SK-N-DZ (cell line): ENCODE results near the gene TTC4.
"Not testable (repeated sequence)": the region's sequence is repeated elsewhere in the genome, so short reads cannot be mapped to it uniquely, and the experiment has no call there.

Source experiments
- DNase-seq: peaks from one replicate; pipeline ENCODE4 v3.0.0-alpha.2; 2015; ENCODE audit warnings: low spot score

Gene TTC4

DNA sequence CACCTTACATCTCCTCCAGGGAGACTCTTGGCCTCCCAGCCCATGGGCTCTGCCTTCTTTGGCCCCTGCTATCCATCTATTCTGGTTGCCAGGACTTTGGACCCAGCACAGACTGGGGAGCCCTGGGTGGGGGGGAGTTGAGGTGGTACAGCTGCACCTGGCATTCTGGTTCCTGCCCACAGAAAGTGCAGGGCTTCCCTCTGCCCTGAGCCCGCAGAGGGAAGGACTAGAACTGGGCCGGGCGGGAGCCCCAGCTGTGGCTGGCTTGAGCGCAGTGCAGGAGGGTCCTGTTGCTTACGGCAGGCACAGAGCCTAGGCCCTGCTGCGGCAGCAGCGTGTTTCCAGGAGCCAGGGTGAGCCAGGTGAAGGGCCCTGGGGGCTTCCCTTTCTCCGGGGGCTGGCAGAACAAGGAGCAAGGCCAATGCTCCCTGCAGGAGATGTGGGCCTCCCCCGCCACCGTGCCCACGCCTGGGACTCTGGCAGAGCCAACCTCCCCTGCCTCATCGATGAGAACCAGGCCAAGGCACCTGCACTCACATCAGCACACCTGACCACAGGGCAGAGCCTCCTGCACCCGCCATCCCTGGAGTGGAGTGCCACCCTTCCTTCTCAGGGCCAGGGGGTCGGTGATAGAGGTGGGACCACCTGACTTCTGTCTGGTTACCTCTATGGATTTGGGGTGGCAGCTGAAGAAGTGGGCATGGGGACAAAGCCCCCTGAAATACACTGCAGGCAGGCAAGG lies 32.6 kb downstream of the TTC4 start:
- DNase-seq = no peak

DNA sequence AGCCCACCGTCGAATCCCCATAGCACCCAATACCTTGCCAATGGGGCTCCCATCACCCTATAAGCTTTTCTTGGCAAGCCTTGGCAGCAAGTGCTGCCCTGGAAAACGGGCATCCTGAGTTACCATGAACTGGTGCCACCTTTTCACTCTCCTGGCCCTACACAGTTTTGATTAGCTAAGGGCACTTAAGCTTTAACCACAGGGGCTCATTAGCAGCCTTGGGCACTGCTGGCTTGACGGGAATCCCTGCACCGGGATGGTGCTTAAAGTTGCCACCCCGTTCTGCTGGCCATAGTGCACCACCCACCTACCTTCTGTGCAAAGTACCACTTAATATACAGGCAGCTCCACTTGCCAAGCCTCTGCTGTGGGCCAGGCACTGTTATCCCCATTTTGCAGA lies 34.9 kb downstream of the TTC4 start:
- DNase-seq = no peak

DNA sequence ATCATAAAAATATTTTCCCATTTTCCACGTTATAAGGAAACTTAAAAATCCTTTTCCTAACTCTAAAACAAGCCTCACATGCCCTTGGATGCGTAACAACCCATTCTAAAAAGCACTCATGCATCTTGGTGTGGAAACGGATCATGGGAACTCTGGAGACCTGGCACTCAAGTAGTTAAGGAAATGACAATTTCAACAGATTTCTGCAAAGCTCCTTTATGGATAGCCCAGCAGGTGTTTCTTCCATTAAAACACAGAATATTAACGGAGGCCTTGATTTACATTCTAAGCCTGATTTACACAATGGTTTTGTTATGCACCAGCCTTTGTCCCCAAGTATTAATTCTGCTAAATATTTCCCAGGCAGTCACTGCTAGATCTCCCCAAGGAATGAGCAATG lies 35.8 kb downstream of the TTC4 start:
- DNase-seq = no peak

DNA sequence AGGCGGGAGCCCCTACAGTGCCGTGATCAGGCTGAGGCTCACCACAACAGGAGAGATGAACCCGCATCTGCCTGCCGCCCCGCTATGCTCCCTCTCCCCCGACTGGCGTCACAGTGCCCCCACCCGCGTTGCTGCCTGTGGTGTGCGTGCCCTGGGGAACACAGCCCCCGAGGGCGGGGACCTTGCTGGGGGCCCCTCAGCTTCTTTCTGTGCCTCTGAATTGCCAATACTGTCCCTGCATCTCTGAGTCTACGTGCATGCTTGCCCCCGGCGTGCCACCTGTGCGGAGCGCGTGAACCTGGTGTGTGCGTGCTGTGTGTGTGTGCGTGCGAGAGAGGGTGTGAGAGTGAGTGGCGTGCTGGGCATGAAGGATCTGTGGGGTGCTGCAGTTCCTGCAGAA lies 38.4 kb downstream of the TTC4 start:
- DNase-seq = no peak

DNA sequence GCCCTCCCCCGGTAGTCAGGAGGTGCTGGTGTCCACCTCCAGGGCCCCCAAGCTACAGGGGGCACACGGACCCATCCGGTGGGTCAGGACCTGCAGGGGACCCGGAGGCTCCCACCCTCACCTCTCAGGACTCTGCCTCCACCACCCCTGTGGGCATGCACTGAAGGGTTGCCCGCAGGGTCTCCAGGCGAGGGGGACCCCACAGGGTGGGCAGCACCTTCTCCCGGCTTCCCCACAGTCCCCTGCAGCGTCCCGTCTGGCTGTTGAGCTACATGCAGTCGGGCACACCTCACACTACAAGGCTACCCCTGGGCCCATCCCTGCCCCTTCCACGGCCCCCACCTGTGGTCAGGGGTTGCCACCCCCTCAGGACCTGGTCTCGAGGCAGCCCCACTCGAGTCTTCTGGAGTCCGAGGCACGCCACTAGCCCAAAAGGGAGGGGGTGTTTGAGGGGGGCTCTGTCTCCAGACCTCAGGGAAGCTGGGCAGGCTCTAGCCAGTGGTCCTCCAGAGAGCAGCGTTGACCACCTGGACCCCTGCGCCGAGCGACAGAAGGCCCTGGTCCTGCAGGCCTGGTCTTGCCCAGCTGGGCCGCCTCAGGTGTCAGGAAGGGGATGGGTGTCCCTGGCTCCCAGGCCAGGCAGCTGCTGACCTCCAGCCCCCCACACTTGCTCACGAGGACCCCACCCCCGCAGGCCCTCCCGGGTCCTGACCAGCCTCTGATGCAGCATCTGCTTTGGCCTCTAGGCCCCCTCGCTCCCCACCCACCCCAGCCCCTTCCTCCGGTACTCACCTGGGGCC lies 39.0 kb downstream of the TTC4 start:
- no peak for DNase-seq

DNA sequence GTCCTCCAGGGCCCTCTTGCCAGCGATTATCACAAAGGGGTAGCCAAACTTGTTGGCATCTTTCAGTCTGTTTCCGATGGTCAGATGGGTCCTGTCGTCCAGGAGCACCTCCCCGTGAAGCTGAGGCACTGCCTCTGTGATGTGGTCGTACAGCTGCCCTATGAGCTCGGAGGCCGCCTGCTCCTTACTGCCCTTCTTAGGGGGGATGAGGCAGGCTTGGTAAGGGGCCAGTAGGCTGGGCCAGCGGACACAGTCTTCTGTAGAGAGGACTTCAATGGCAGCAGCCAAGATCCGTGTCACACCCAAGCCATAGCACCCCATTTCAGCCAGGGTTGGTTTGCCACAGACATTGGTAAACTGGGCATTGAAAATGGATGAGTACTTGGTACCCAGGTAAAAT lies 42.2 kb downstream of the TTC4 start:
- DNase-seq = no peak

DNA sequence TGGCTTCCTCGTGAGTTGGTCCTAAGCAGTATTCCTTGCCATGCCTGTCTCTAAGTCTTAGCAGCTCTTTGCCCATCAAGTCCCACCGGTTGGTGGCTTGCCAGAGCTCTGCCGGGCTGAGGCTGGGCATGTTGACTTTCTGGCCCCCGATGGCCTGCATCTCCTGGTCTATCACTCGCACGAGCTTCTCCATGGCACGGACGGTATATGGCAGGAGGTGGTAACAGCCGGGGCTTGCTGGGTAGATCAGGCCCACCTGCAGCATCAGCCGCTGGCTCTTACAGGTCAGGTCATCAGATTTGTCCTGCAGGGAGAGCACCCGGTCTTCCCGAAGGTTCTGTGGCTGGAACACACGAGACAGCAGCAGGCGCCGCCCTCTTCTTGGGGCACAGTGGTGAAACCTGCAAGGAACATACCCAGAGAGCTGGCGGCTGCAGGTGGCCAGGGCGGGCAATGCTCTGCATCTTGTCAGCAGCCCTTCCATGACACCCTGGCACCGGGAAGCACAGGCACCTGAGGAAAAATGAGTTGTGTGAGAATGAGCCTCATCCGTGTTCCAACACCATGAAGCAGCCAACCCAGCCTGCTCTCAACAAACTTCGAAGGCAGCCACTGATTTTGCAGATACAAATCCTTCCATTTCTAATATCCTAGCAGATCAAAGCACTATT lies 43.2 kb downstream of the TTC4 start:
- DNase-seq = no peak

DNA sequence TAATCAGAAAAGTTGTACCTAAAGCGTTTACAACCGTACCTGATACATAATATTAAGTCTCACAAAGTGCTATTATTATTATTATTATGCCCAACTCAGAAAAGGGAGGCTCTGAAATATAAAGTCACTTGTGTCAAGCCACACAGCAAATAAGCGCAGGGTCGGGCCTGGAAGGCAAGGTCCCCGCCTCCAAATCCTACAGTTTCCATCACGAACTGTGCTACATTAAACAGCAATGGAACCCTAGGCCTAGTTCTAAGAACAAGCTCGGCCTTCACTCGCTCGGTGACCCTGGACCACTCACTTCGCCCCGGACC lies 48.1 kb downstream of the TTC4 start:
- DNase-seq = no peak

DNA sequence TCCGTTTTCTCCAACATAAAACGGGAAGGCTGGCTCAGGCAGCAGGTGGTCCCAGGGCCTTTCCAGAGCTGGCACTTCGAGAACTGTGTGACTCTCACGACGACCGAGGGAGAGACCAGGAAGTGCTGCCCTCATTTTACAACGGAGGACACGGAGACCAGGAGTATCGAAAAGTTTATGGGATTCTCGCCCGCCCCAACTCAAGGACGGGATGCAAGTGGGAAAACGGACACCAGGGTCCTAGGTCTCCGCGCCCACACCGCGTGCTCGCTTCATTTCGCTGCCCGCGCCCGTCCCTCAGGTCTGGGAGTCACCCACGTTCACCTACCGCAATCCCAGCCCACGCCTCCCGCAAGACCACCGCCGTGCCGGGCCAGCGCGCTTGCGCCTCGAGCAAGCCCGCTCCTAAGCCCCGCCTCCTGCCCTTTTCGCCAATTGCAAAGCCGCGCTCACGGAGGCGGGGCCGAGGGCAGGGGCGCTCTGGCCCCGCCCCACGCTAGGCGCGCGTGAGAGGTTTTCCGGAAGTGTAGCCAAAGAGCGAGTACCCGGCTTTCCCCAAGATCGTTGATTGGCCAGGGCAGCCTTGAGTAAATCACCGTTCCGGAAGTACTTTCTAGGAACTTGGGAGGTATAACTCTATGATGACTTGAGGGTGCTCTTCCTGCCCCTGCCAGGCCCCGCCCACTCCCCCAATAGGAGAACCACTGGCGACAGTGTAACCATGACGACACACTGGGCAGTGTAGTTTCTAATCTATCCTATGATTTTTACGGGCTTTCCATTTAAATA lies 48.7 kb downstream of the TTC4 start, which contains the start of gene PARS2:
TSS of gene PARS2 (minus strand) at position 391 of the 789 bp plus-strand sequence. CDS start 5,362 bp downstream, outside the sequence.
- DNase-seq = peak; percentile 99

DNA sequence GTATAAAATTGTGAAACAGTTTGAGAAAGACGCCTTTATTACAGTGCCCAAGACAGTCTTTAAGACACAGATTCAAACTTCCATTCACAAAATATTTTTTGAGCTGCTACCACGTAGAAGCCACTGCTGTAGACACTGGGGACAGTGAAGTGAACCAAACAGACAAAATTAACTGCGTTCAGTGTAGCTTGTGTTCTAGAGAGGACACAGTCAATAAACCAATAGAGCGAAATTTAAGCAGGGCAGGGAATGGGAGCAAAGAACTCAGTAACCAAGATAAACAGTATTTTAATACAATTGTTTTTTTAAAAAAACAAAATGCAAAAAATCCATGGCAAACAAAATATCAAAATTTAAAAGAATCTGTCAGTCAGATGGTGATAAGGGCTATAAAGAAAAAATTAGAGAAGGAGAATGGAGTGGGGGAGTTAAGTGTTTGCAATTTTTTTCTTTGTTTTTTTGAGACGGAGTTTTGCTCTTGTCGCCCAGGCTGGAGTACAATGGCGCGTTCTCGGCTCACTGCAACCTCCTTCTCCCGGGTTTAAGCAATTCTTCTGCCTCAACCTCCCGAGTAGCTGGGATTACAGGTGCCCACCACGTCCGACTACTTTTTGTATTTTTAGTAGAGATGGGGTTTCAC lies 49.4 kb downstream of the TTC4 start:
- no peak for DNase-seq

DNA sequence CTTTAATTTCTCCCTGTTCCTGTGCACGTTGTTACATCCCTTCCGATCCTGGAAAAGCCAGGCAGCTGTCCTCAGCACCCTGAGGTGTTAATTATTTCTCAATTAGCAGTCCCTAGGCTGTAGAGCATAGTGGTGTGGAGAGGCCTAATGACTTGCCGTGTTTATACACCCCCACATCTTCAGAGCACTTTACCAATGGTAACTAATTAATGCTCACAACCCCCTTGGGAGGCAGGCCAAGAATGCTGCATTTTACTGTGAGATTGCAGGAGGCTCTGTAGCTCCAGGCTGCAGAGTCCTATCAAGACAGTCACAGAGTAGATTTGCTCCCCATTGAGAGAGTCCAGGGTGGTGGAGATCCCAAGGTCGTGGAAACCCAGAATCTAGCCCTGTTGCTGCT lies 51.1 kb downstream of the TTC4 start:
- no peak for DNase-seq

DNA sequence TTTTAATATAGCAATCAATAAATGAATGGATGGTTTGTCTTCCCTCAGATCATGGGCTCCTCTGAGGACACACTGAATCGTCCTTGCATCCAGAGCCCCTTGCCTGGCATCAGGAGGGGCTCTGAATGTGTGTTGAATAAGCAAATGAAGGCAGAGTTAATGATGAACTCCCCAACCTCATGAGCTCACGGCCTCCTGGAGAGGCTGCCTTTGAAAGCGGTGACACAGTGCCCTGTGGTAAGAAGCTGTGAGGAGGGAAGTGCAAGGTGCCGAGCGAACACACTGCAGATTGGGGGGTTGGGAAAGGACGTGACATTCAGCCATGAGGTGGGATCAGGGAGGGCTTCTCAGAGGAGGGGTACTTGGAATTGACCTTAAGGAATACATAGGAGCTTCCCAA lies 51.9 kb downstream of the TTC4 start:
- DNase-seq = no peak

DNA sequence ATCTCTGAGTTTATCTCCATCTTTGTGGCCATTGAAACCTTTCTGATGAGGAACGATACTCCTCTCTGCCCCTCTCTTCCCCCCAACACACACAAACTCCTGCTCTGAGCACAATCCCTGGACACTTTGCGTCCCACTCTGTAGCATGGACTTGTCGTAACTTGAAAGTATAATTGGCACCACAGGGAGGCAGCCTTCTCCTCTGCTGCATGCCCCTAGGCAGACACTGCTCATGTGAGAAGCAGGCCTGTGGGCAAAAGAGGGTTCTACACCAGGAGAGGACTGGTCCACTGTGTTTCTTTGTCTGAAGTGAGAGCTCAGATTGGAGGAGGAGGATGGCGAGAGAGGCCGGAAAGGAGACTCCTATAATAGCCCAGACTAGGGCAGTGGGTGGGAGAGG lies 52.4 kb downstream of the TTC4 start:
- DNase-seq = peak; percentile 54

DNA sequence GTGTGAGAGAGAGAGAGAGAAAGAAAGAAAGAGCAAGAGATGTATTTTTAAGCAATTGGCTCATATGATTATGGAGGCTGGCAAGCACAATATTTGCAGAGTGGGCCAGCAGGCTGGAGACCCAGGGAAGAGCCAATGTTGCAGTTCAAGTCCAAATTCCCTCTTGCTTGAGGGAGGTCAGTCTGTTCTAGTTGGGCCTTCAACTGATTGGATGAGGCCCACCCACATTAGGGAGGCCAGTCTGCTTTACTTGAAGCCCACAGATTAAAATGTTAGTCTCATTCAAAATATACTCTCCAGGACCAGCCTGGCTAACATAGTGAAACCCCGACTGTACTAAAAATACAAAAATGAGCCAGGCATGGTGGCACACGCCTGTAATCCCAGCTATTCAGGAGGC lies 57.3 kb downstream of the TTC4 start:
- DNase-seq = no peak

DNA sequence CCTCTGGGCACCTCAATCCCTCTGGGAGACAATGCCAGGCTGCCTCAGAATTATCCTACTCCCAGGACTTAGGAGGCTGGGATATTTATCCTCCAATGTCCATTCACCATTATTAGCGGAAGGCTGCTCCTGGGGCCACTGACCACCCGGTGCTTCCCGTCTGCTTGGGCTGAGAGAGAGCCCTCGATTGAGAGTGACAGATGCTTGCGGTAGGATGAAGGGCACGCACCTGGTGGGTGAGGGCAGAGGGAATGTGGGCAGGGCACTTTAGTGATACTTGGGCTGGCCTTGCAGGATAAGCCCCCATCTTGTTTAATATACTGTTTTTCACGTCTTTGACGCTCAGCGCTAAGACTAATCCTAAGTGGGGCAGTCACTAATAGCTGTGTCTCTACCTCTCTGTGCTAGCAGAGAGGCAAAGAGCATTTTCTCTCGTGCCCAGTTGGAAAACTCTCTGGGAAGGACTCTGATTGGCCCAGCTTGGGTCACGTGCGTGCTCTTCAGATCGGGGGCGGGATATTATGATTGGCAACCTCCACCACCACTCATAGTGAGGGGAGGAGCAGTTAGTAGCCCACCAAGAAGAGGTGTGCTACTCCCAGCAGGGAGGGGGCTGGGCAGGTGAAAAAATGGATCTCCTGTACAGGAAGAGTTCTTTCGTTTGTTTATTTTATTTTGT lies 59.3 kb downstream of the TTC4 start:
- DNase-seq = peak; percentile 73

DNA sequence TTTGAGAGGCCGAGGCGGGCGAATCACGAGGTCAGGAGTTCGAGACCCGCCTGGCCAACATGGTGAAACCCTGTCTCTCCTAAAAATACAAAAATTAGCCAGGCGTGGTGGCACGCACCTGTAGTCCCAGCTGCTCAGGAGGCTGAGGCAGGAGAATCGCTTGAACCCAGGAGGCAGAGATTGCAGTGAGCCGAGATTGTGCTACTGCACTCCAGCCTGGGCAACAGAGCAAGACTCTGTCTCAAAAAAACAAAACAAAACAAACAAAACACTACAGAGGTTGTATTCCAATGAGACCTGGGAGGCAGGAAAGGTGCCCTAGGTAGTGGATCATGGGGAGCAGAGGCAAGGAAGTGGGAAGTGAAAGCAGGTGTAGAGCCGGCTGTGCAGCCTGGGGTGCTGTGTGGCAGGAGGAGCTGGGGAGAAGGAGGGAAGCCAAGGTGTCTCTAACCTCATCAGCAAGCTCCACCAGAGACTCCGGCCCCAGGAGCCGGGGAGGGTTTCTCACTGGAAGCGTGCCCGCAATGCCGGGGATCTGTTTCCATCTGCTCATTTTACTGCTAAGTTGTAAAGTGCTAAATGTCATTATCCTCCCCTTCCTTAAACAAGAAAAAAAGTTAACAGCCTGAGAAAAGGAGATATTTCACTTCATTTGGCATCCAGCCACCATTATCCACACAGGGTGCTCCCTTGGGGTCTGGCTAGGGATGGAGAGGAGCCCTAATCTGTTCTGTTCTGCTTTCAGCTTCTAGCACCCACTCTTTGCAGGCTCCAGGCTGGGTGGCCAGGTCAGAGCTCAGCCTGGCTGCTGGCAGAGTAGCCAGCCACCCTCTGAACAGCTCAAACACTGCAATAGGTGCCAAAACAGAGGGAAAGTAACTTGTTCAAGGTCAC lies 60.4 kb downstream of the TTC4 start:
- not testable (repeated sequence) for DNase-seq

DNA sequence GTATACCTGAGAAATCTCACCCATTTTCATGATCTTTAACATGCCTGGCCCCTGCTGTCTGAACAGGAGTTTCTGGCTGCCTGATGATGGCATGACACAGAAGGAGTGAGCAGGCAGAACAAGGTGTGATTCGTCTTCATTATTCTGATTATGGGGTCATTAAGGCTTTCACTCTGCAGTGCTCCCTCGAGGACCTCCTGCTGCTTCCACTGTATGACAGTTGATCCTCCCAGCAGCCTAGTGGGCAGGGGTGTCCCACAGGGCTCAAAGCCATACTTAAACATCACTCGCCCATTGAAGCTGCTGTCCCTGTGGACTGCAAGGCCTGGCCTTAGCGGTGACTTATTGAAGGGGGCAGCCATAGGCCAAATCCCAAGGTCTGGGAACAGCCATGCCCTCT lies 61.4 kb downstream of the TTC4 start:
- no peak for DNase-seq

DNA sequence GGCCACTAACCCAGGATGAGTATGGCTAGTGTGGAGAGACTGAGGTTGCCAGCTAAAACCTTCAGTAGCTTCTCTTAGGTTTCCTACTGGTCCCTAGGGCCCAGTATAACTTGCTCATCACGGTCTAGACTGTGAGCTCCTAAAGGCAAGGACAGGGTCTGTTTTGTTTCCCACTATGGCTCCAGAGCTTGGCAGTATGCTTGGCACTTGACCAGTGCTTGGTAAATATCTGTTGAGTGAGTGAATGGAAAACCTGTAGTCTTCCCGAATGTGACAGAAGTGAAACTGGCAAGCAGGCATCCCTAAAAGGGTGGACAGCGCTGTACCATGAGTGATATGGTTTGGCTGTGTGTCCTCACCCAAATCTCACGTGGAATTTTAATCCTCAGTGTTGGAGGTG lies 61.8 kb downstream of the TTC4 start:
- DNase-seq = no peak

DNA sequence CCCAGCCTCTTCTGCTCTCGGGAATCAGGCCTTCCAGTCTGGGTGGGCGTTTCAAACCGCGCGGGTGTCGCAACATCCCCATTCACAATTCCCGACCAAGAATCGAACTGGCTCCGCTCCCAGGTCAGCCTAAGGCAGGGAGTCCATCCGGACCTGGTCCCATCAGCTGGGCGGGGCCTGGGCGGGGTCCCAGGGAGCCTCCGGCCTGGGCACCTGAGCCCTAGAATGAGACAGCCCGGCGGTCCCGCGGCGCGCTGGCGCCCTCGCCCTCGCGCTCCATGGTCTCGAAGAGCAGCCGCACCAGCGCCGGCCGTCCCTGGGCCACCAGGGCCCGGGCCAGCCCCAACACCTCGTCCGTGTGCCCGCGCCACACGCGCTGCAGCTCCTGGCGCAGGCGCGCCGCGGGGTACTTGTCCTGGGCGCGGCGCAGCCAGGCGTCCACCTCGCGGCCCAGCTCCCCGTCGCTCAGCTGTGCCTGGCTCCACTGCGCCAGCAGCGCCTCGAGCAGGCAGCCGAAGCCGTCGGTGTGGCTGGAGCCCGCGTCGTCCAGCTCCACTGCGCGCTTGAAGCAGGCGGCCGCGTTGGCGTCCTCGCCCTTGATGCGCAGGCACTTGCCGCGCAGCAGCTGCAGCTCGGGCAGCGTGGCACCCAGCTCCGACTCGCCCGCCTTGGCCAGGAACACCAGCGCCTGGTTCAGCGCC lies 65.5 kb downstream of the TTC4 start:
- DNase-seq = no peak
